Mesendoderm (in vitro differentiated cells): ENCODE measurements around the gene CENPT.

Experiments used
- DNase-seq: peaks from one replicate; pipeline ENCODE4 v3.0.0; 2013
- H2AK5ac ChIP-seq: 2 replicates; pipeline ENCODE4 v1.6.1; 2013; ENCODE audit warnings: low read length, inconsistent platforms
- H2BK120ac ChIP-seq: 2 replicates; pipeline ENCODE4 v1.6.1; 2013; ENCODE audit warnings: low read depth, mild to moderate bottlenecking, low read length, moderate library complexity, mixed read lengths
- H2BK15ac ChIP-seq: replicated peaks from 2 replicates; pipeline ENCODE4 v1.6.1; 2013; ENCODE audit warnings: low read depth, mild to moderate bottlenecking, moderate library complexity
- H2BK5ac ChIP-seq: 2 replicates; pipeline ENCODE4 v1.6.1; 2013; ENCODE audit warnings: low read length, inconsistent platforms
- H3K18ac ChIP-seq: 2 replicates; pipeline ENCODE4 v1.6.1; 2013; ENCODE audit warnings: mild to moderate bottlenecking, low read length, mixed read lengths
- H3K23ac ChIP-seq: one replicate; pipeline ENCODE4 v1.6.1; 2013; ENCODE audit warnings: low read length
- H3K27ac ChIP-seq: 2 replicates; pipeline ENCODE4 v1.5.1; 2013; ENCODE audit warnings: low read depth, mild to moderate bottlenecking, inconsistent platforms, low read length, moderate library complexity
- H3K27me3 ChIP-seq: 2 replicates; pipeline ENCODE4 v1.6.1; 2013; ENCODE audit warnings: low read length, control low read depth, mild to moderate bottlenecking, inconsistent platforms; ENCODE audit not compliant: insufficient read depth, poor library complexity
- H3K36me3 ChIP-seq: 2 replicates; pipeline ENCODE4 v1.6.1; 2013; ENCODE audit warnings: low read length, inconsistent platforms; ENCODE audit not compliant: control insufficient read depth, insufficient read depth
- H3K4ac ChIP-seq: one replicate; pipeline ENCODE4 v1.6.1; 2013; ENCODE audit warnings: low read depth, mild to moderate bottlenecking, low read length, moderate library complexity
- H3K4me1 ChIP-seq: 2 replicates; pipeline ENCODE4 v1.6.1; 2013; ENCODE audit warnings: low read depth, low read length, inconsistent platforms; ENCODE audit not compliant: control insufficient read depth
- H3K4me2 ChIP-seq: 2 replicates; pipeline ENCODE4 v1.6.1; 2013; ENCODE audit warnings: low read length
- H3K4me3 ChIP-seq: 2 replicates; pipeline ENCODE4 v1.5.1; 2013; ENCODE audit warnings: mild to moderate bottlenecking, low read length
- H3K56ac ChIP-seq: one replicate; pipeline ENCODE4 v1.6.1; 2013; ENCODE audit warnings: low read length
- H3K79me1 ChIP-seq: 2 replicates; pipeline ENCODE4 v1.6.1; 2013; ENCODE audit warnings: low read length, inconsistent platforms
- H3K79me2 ChIP-seq: 2 replicates; pipeline ENCODE4 v1.6.1; 2013; ENCODE audit warnings: mild to moderate bottlenecking, low read length; ENCODE audit not compliant: control insufficient read depth, insufficient read depth
- H3K9ac ChIP-seq: 2 replicates; pipeline ENCODE4 v1.6.1; 2013; ENCODE audit warnings: low read length, inconsistent platforms
- H4K5ac ChIP-seq: one replicate; pipeline ENCODE4 v1.6.1; 2013; ENCODE audit warnings: low read length
- H4K8ac ChIP-seq: one replicate; pipeline ENCODE4 v1.6.1; 2013; ENCODE audit warnings: low read depth, mild to moderate bottlenecking, control low read depth, low read length, moderate library complexity
- WGBS: extraction: QIAGEN DNeasy Blood & Tissue Kit; methylation state at CpG from one replicate; pipeline ENCODE4 v1.1.7; 2013; ENCODE audit warnings: low lambda C conversion rate, missing lambda C conversion rate; ENCODE audit not compliant: insufficient coverage; ENCODE audit errors: extremely low coverage; 5-methylcytosine and 5-hydroxymethylcytosine counted together

Gene CENPT

GRCh38 chr16:67814567-67814966 lies 32.9 kb downstream of the CENPT start:
- H2BK5ac ChIP-seq, result no peak overlapping the region
- no peak overlapping the region for H3K18ac ChIP-seq
- H3K23ac ChIP-seq, result no peak overlapping the region
- H2BK120ac ChIP-seq, result no peak overlapping the region
- H3K79me2 ChIP-seq, result no peaks in the 10 kb centered on the region
- DNase-seq, result no peak
- H3K27me3 ChIP-seq, result no peaks in the 10 kb centered on the region
- H2AK5ac ChIP-seq, result no peak overlapping the region
- H3K27ac ChIP-seq, result no peak overlapping the region
- H3K4me2 ChIP-seq, result no peak overlapping the region
- no peaks in the 10 kb centered on the region for H3K79me1 ChIP-seq
- no peak overlapping the region for H4K5ac ChIP-seq
- H3K4me3 ChIP-seq, result no peak overlapping the region
- no peak overlapping the region for H3K9ac ChIP-seq
- H3K4ac ChIP-seq, result no peak overlapping the region
- no peak overlapping the region for H3K56ac ChIP-seq
- no peak overlapping the region for H4K8ac ChIP-seq
- H2BK15ac ChIP-seq, result no peak overlapping the region
- no peaks in the 10 kb centered on the region for H3K36me3 ChIP-seq
- no peaks in the 10 kb centered on the region for H3K4me1 ChIP-seq
- no CpG with 5 or more reads among the region's 8 CpGs for WGBS

- no peak overlapping the region for H2AK5ac ChIP-seq
- H3K4me1 ChIP-seq, result no peaks in the 10 kb centered on the region
- no peak overlapping the region for H3K27ac ChIP-seq
- no peaks in the 10 kb centered on the region for H3K79me1 ChIP-seq
- no peaks in the 10 kb centered on the region for H3K27me3 ChIP-seq
- H3K18ac ChIP-seq, result no peak overlapping the region
- H2BK5ac ChIP-seq, result no peak overlapping the region
- H3K79me2 ChIP-seq, result no peaks in the 10 kb centered on the region
- WGBS, result no CpG with 5 or more reads among the region's 1 CpG
- no peak for DNase-seq
- H2BK120ac ChIP-seq, result no peak overlapping the region
- no peak overlapping the region for H3K4me3 ChIP-seq
- H3K4ac ChIP-seq, result no peak overlapping the region
- H3K9ac ChIP-seq, result no peak overlapping the region
- H3K23ac ChIP-seq, result no peak overlapping the region
- H4K5ac ChIP-seq, result no peak overlapping the region
- no peak overlapping the region for H3K56ac ChIP-seq
- H3K4me2 ChIP-seq, result no peak overlapping the region
- H2BK15ac ChIP-seq, result no peak overlapping the region
- H3K36me3 ChIP-seq, result no peaks in the 10 kb centered on the region
- no peak overlapping the region for H4K8ac ChIP-seq
These were observed 35.6 kb downstream of the CENPT start for GRCh38 chr16:67811899-67812298.

- peak overlapping the region; percentile 46 for H3K4me3 ChIP-seq
- H3K56ac ChIP-seq, result peak overlapping the region; percentile 89
- no peak overlapping the region for H2BK5ac ChIP-seq
- no peak overlapping the region for H3K4ac ChIP-seq
- H3K23ac ChIP-seq, result no peak overlapping the region
- no peak overlapping the region for H2BK15ac ChIP-seq
- H3K18ac ChIP-seq, result no peak overlapping the region
- DNase-seq, result no peak
- H3K27ac ChIP-seq, result no peak overlapping the region
- no peak overlapping the region for H4K5ac ChIP-seq
- H3K9ac ChIP-seq, result peak overlapping the region; percentile 66
- no peaks in the 10 kb centered on the region for H3K36me3 ChIP-seq
- H3K79me1 ChIP-seq, result peaks cover 13% of the 10 kb centered on the region
- no peak overlapping the region for H2AK5ac ChIP-seq
- H2BK120ac ChIP-seq, result no peak overlapping the region
- no CpG with 5 or more reads among the region's 24 CpGs for WGBS
- H3K4me1 ChIP-seq, result peaks cover 1% of the 10 kb centered on the region
- peaks cover 14% of the 10 kb centered on the region for H3K79me2 ChIP-seq
- H3K27me3 ChIP-seq, result no peaks in the 10 kb centered on the region
- peak overlapping the region; percentile 89 for H3K4me2 ChIP-seq
- no peak overlapping the region for H4K8ac ChIP-seq
These were observed 40.3 kb downstream of the CENPT start for GRCh38 chr16:67807148-67807682.

GRCh38 chr16:67806428-67807147 lies 40.9 kb downstream of the CENPT start, which contains the start of the genes RANBP10 and TSNAXIP1:
TSS of gene RANBP10 (minus strand) at chr16:67806560. CDS start at chr16:67806536, 24 bp downstream.
TSS of gene TSNAXIP1 (plus strand) at chr16:67806889. CDS start at chr16:67807150, 261 bp downstream.
- Histone ChIP-seq H2BK15ac (no peak within 1 kb of the TSS), H4K5ac (no peak within 1 kb of the TSS), H3K18ac (no peak within 1 kb of the TSS), H3K27me3 (no peaks in the 10 kb centered on the region), H2AK5ac (no peak within 1 kb of the TSS), H3K79me2 (peaks cover 14% of the 10 kb centered on the region), H3K4ac (no peak within 1 kb of the TSS), H3K4me2 (peak within 1 kb of the TSS; percentile 89), H4K8ac (no peak within 1 kb of the TSS), H3K4me1 (peaks cover 1% of the 10 kb centered on the region), H3K4me3 (peak within 1 kb of the TSS; percentile 98), H3K9ac (peak within 1 kb of the TSS; percentile 94), H3K79me1 (peaks cover 13% of the 10 kb centered on the region), H3K23ac (peak within 1 kb of the TSS; percentile 94), H2BK5ac (no peak within 1 kb of the TSS), H3K27ac (no peak within 1 kb of the TSS), H3K36me3 (no peaks in the 10 kb centered on the region), H2BK120ac (no peak within 1 kb of the TSS), H3K56ac (peak within 1 kb of the TSS; percentile 99)
- DNase-seq, result peak; percentile 100
- WGBS, result no CpG with 5 or more reads among the region's 54 CpGs

GRCh38 chr16:67805718-67806427 lies 41.6 kb downstream of the CENPT start:
- no peak overlapping the region for H3K18ac ChIP-seq
- H3K27ac ChIP-seq, result no peak overlapping the region
- no peak overlapping the region for H2BK15ac ChIP-seq
- H2BK120ac ChIP-seq, result no peak overlapping the region
- H3K23ac ChIP-seq, result peak overlapping the region; percentile 94
- H4K5ac ChIP-seq, result no peak overlapping the region
- H3K36me3 ChIP-seq, result peaks cover 4% of the 10 kb centered on the region
- H3K27me3 ChIP-seq, result no peaks in the 10 kb centered on the region
- no peak overlapping the region for H4K8ac ChIP-seq
- no peak overlapping the region for H2BK5ac ChIP-seq
- DNase-seq, result no peak
- H3K4me3 ChIP-seq, result peak overlapping the region; percentile 98
- WGBS, result no CpG with 5 or more reads among the region's 26 CpGs
- peak overlapping the region; percentile 84 for H3K4me2 ChIP-seq
- H3K79me2 ChIP-seq, result peaks cover 19% of the 10 kb centered on the region
- peaks cover 1% of the 10 kb centered on the region for H3K4me1 ChIP-seq
- no peak overlapping the region for H2AK5ac ChIP-seq
- peak overlapping the region; percentile 99 for H3K56ac ChIP-seq
- peaks cover 17% of the 10 kb centered on the region for H3K79me1 ChIP-seq
- no peak overlapping the region for H3K4ac ChIP-seq
- H3K9ac ChIP-seq, result peak overlapping the region; percentile 94
